ENCODE data around the gene CD244. TPM values are rescaled to one million over a fixed set of nuclear protein-coding genes. Genes with fewer than 3 reads are reported as not detected.

Gene CD244
- total RNA-seq, 3 donors from 2014 or later (not counting 1 experiment from before 2014, with no cell fraction given): 131 to 193 (median 150) TPM

DNA sequence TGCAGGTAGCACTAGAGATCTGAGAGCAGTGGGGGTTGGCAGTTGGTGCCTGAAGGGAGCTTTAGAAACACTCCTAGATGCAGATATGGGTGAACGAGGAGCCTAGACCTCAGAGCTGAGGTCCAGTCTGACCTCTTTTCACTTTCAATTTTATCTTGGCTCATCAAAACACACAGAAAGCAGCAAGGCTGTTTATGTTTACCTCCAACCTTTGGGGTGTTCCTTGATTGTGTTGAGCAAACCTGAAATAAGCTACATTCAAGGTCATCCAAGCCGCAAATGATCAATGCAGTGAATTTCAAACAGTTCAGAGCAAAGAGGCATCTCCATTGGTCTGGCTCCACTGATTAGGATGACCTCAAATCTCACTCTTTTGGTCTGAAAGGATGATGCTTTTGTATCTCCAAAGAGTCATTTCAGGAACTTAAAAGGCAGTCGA lies 65.4 kb downstream of the CD244 start:
- peaks cover 66 to 77% of the 10 kb centered on the region in 2 donors for H3K4me1 Mint-ChIP-seq
- no peaks in the 10 kb centered on the region for H3K27me3 ChIP-seq (ENCODE audit: control insufficient read depth, insufficient read depth, low read length)
- intact Hi-C loops (cut with micrococcal nuclease): loop anchor here (1.0 to 5.0 kb wide), 5 partner anchors 40 to 114 kb away; partner anchors contain the start of genes CD244 and SLAMF7
- H3K9me3 Mint-ChIP-seq: no peaks in the 10 kb centered on the region
- H3K4me1 ChIP-seq (ENCODE audit: control insufficient read depth, insufficient read depth, low read length): peaks cover 57% of the 10 kb centered on the region
- no peaks in the 10 kb centered on the region for H3K36me3 Mint-ChIP-seq
- no peaks in the 10 kb centered on the region for H3K9me3 ChIP-seq (ENCODE audit: control insufficient read depth, insufficient read depth, low read length)
- ATAC-seq (no peak), DNase-seq (no peak)
- H3K27ac Mint-ChIP-seq: peak overlapping the region; percentile 91 to 95
- peaks cover 14% of the 10 kb centered on the region for H3K36me3 ChIP-seq (ENCODE audit: control insufficient read depth, insufficient read depth, low read length)
- peak overlapping the region; percentile 39 for H3K4me3 ChIP-seq (ENCODE audit: low read length)
- H3K27ac ChIP-seq (ENCODE audit: low read length): peak overlapping the region; percentile 94
- peak overlapping the region; percentile 90 for H3K4me3 Mint-ChIP-seq
- 44% methylated on average over 2 of the region's 3 CpGs for WGBS (ENCODE audit: insufficient coverage)
- no peaks in the 10 kb centered on the region for H3K27me3 Mint-ChIP-seq (ENCODE audit: low read depth in 2 of 2)
- TF ChIP-seq, protein P1, sequence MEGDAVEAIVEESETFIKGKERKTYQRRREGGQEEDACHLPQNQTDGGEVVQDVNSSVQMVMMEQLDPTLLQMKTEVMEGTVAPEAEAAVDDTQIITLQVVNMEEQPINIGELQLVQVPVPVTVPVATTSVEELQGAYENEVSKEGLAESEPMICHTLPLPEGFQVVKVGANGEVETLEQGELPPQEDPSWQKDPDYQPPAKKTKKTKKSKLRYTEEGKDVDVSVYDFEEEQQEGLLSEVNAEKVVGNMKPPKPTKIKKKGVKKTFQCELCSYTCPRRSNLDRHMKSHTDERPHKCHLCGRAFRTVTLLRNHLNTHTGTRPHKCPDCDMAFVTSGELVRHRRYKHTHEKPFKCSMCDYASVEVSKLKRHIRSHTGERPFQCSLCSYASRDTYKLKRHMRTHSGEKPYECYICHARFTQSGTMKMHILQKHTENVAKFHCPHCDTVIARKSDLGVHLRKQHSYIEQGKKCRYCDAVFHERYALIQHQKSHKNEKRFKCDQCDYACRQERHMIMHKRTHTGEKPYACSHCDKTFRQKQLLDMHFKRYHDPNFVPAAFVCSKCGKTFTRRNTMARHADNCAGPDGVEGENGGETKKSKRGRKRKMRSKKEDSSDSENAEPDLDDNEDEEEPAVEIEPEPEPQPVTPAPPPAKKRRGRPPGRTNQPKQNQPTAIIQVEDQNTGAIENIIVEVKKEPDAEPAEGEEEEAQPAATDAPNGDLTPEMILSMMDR (IDR thresholded peaks at IDR 0.05): no peak

DNA sequence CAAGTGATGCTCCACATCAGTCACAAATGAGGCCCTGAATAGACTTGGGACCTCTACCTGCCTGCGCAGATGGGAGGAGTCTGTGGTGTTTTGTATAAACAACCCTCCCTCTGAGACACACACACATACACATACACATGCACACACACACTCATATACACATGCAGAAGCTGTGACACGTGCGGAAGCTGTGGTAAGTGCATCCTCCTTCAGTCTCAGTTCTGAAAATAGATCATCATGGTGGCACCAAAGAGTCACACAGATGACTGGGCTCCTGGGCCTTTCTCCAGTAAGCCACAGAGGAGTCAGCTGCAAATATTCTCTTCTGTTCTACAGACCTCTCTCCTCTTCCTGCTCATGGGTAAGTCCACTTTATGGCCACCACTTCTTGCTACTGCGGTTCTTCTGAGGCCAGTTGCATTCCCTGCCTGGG lies 66.7 kb downstream of the CD244 start, which contains the start of gene LY9:
TSS of gene LY9 (plus strand) at position 224 of the 433 bp plus-strand sequence. CDS start at position 238, 14 bp downstream.
- TF ChIP-seq, protein P1 (IDR thresholded peaks at IDR 0.05): no peak
- WGBS (ENCODE audit: insufficient coverage): 0% methylated on average over 4 of the region's 4 CpGs
- Histone ChIP-seq H3K27me3 (ENCODE audit: control insufficient read depth, insufficient read depth, low read length) (no peaks in the 10 kb centered on the region), H3K36me3 (ENCODE audit: control insufficient read depth, insufficient read depth, low read length) (peaks cover 8% of the 10 kb centered on the region), H3K4me1 (ENCODE audit: control insufficient read depth, insufficient read depth, low read length) (peaks cover 49% of the 10 kb centered on the region), H3K9me3 (ENCODE audit: control insufficient read depth, insufficient read depth, low read length) (no peaks in the 10 kb centered on the region), H3K4me3 (ENCODE audit: low read length) (peak within 1 kb of the TSS; percentile 39), H3K27ac (ENCODE audit: low read length) (peak within 1 kb of the TSS; percentile 94)
- peaks cover 59 to 70% of the 10 kb centered on the region in 2 donors for H3K4me1 Mint-ChIP-seq
- intact Hi-C loops (cut with micrococcal nuclease): loop anchor here (2.0 to 5.0 kb wide), 4 partner anchors 39 to 66 kb away; partner anchors contain the start of genes CD244 and SLAMF7
- H3K36me3 Mint-ChIP-seq: no peaks in the 10 kb centered on the region
- ATAC-seq (peak; percentile 84 to 93 (median 92)), DNase-seq (peak; percentile 66 to 96)
- peak within 1 kb of the TSS; percentile 91 to 95 for H3K27ac Mint-ChIP-seq
- peak within 1 kb of the TSS; percentile 90 for H3K4me3 Mint-ChIP-seq
- H3K27me3 Mint-ChIP-seq (ENCODE audit: low read depth in 2 of 2): no peaks in the 10 kb centered on the region
- H3K9me3 Mint-ChIP-seq: no peaks in the 10 kb centered on the region

DNA sequence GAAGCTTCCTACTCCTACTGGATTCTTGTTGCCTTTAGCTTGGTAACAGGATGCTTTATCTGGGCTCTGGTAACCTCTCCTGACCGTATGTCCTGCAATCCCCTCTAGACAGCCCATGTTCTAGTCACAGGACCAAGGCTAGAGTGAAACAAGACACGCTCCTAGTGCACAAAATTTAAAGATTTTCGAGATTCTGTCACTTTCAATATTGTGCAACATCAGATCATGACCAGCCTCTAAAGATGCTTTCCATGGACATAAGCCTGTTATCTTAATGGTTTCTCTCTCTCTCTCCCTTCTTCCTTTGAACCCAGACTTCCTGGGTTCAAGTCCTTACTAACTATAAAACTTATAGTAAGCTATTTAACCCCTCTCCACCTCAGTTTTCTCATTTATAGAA lies 68.3 kb downstream of the CD244 start:
- intact Hi-C loops (cut with micrococcal nuclease): no loop called here
- H3K27ac ChIP-seq (ENCODE audit: low read length): no peak overlapping the region
- Mint-ChIP-seq H3K36me3 (no peaks in the 10 kb centered on the region), H3K4me3 (no peak overlapping the region), H3K27me3 (ENCODE audit: low read depth in 2 of 2) (no peaks in the 10 kb centered on the region), H3K4me1 (peaks cover 43 to 54% of the 10 kb centered on the region in 2 donors), H3K9me3 (no peaks in the 10 kb centered on the region), H3K27ac (peak overlapping the region in 1 of 2 donors; percentile 95)
- H3K27me3 ChIP-seq (ENCODE audit: control insufficient read depth, insufficient read depth, low read length): no peaks in the 10 kb centered on the region
- ATAC-seq: no peak
- no peak overlapping the region for H3K4me3 ChIP-seq (ENCODE audit: low read length)
- TF ChIP-seq, protein P1 (IDR thresholded peaks at IDR 0.05): no peak
- peaks cover 5% of the 10 kb centered on the region for H3K36me3 ChIP-seq (ENCODE audit: control insufficient read depth, insufficient read depth, low read length)
- DNase-seq: no peak
- peaks cover 44% of the 10 kb centered on the region for H3K4me1 ChIP-seq (ENCODE audit: control insufficient read depth, insufficient read depth, low read length)
- WGBS (ENCODE audit: insufficient coverage): 64% methylated on average over 3 of the region's 3 CpGs
- no peaks in the 10 kb centered on the region for H3K9me3 ChIP-seq (ENCODE audit: control insufficient read depth, insufficient read depth, low read length)
